Glutamatergic neuron (in vitro differentiated cells): ENCODE measurements around the gene GRPEL2. TPM values are rescaled to one million over a fixed set of nuclear protein-coding genes. Genes with fewer than 3 reads are reported as not detected.

ENCODE experiments used
- DNase-seq: peaks from one replicate; pipeline ENCODE4 v3.0.0; 2022
- H3K27ac Mint-ChIP-seq: one replicate; pipeline ENCODE4 v1.8.0; 2020; ENCODE audit warnings: mild to moderate bottlenecking, mixed read lengths, inconsistent platforms; ENCODE audit not compliant: unreplicated experiment
- H3K27me3 Mint-ChIP-seq: one replicate; pipeline ENCODE4 v1.8.0; 2020; ENCODE audit warnings: mild to moderate bottlenecking, moderate library complexity, mixed read lengths, inconsistent platforms; ENCODE audit not compliant: unreplicated experiment
- H3K36me3 Mint-ChIP-seq: one replicate; pipeline ENCODE4 v1.8.0; 2020; ENCODE audit warnings: mild to moderate bottlenecking, mixed read lengths, inconsistent platforms; ENCODE audit not compliant: unreplicated experiment
- H3K4me1 Mint-ChIP-seq: one replicate; pipeline ENCODE4 v1.8.0; 2020; ENCODE audit warnings: mild to moderate bottlenecking, low read depth, mixed read lengths, inconsistent platforms; ENCODE audit not compliant: unreplicated experiment
- H3K4me3 Mint-ChIP-seq: one replicate; pipeline ENCODE4 v1.8.0; 2020; ENCODE audit warnings: mild to moderate bottlenecking, mixed read lengths, inconsistent platforms; ENCODE audit not compliant: unreplicated experiment
- H3K9me3 Mint-ChIP-seq: one replicate; pipeline ENCODE4 v1.8.0; 2020; ENCODE audit warnings: mild to moderate bottlenecking, moderate library complexity, mixed read lengths, inconsistent platforms; ENCODE audit not compliant: unreplicated experiment
- CTCF ChIP-seq: fragments of 200-600 bp; sonication (generic); IDR thresholded peaks from one replicate; pipeline ENCODE4 v1.5.0; 2021; ENCODE audit not compliant: partially characterized antibody, unreplicated experiment
- total RNA-seq: library from RNA; stranded (reverse); fragmentation: NEBNext Ultra II Directional; extraction: Animal tissue kit (Norgen Biotek cat#: 25700); gene quantifications from one replicate; pipeline ENCODE4 v1.2.1, GENCODE V29; 2021; ENCODE audit not compliant: unreplicated experiment

GRPEL2 gene
- total RNA-seq, 1 donor from 2014 or later = 34.7 TPM

- Mint-ChIP-seq H3K27me3 (no peaks in the 10 kb centered on the region), H3K9me3 (no peaks in the 10 kb centered on the region), H3K27ac (no peak overlapping the region), H3K4me3 (no peak overlapping the region), H3K36me3 (peaks cover 4% of the 10 kb centered on the region), H3K4me1 (peaks cover 4% of the 10 kb centered on the region)
- no peak for TF ChIP-seq CTCF
- no peak for DNase-seq
These were observed 29.5 kb downstream of the GRPEL2 start for GRCh38 chr5:149374801-149375200.

- Mint-ChIP-seq H3K27me3 (peaks cover 2% of the 10 kb centered on the region), H3K9me3 (no peaks in the 10 kb centered on the region), H3K4me1 (peaks cover 4% of the 10 kb centered on the region), H3K27ac (no peak overlapping the region), H3K4me3 (no peak overlapping the region), H3K36me3 (peaks cover 4% of the 10 kb centered on the region)
- TF ChIP-seq CTCF = no peak
- no peak for DNase-seq
These were observed 30.1 kb downstream of the GRPEL2 start for GRCh38 chr5:149375434-149375833.

- H3K4me1 Mint-ChIP-seq = peaks cover 3% of the 10 kb centered on the region
- H3K36me3 Mint-ChIP-seq = peaks cover 4% of the 10 kb centered on the region
- H3K27ac Mint-ChIP-seq = no peak overlapping the region
- no peak for DNase-seq
- no peak for TF ChIP-seq CTCF
- H3K9me3 Mint-ChIP-seq = no peaks in the 10 kb centered on the region
- H3K4me3 Mint-ChIP-seq = no peak overlapping the region
- H3K27me3 Mint-ChIP-seq = peaks cover 3% of the 10 kb centered on the region
These were observed 30.8 kb downstream of the GRPEL2 start for GRCh38 chr5:149376104-149376503.

- no peak overlapping the region for H3K4me3 Mint-ChIP-seq
- DNase-seq = no peak
- H3K9me3 Mint-ChIP-seq = no peaks in the 10 kb centered on the region
- H3K4me1 Mint-ChIP-seq = peaks cover 1% of the 10 kb centered on the region
- peak overlapping the region; percentile 73 for H3K27ac Mint-ChIP-seq
- H3K36me3 Mint-ChIP-seq = peaks cover 4% of the 10 kb centered on the region
- H3K27me3 Mint-ChIP-seq = peaks cover 3% of the 10 kb centered on the region
- no peak for TF ChIP-seq CTCF
These were observed 31.6 kb downstream of the GRPEL2 start for GRCh38 chr5:149376711-149377447.

GRCh38 chr5:149378241-149378820, 33.0 kb downstream of the GRPEL2 start:
- Mint-ChIP-seq H3K36me3 (peaks cover 4% of the 10 kb centered on the region), H3K4me1 (no peaks in the 10 kb centered on the region), H3K9me3 (no peaks in the 10 kb centered on the region), H3K27me3 (peaks cover 3% of the 10 kb centered on the region), H3K4me3 (no peak overlapping the region), H3K27ac (no peak overlapping the region)
- no peak for TF ChIP-seq CTCF
- no peak for DNase-seq
